SKM-1 (cell line): Measurements from ENCODE around the gene DISC1.

ENCODE experiments used
- DNase-seq: peaks from one replicate; lab custom pipeline; 2025; ENCODE audit not compliant: unreplicated experiment; lab: John Stamatoyannopoulos, UW

Gene DISC1

DNA sequence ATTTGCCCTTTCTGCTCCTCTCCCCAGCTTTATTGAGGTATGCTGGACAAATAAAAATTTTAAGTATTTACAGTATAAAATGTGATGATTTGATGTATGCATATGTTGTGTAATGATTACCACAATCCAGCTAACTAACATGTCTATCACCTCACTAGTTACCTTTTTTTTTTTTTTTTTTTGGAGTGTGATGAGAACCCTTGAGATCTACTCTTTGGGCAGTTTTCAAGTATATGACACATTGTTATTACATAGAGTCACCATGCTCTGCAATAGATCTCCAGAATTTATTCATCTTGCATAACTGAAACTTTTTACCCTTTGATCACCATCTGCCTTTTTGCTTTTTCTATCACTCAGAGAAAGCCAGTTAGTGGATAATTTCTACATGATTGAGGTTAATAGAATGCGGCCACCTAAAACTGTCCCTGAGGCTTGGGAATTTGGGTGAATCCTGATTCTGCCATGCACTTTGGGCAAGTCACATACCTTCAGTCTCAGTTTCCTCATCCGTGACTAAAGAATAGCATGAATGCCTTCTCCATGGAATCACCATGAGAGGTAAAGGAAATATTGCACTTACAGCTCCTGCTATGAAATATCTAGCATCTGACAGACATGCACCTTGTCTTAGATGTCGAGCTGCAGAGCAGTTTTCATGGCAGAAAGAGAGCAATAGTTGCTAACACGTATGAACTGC lies 295.2 kb downstream of the DISC1 start:
- no peak for DNase-seq

DNA sequence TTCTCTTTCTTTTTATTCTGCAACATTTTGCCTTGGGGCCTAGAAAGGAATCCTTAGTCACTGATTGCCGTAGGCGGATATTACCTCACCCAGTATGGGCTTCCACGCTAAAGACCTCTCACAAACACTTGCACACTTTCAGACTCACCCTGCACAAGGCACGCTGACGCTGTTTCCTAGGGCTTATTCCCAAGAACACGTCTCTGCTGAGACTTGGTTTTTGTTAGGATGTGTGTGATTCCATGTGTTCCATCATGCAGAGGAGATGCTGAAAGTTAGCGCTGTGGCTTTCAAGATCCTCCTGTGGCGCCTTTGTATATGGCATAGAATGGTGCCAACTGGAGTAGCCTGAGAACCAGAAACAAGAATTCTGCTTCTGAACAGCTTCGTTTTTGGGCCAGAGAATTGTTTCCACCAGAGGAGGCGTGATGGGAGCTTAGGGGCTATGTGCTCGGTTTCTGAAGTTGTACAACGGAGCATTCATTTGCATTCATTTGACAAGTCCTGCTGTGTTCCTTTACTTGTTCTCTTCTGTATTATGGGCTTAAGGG lies 297.0 kb downstream of the DISC1 start:
- DNase-seq = no peak

DNA sequence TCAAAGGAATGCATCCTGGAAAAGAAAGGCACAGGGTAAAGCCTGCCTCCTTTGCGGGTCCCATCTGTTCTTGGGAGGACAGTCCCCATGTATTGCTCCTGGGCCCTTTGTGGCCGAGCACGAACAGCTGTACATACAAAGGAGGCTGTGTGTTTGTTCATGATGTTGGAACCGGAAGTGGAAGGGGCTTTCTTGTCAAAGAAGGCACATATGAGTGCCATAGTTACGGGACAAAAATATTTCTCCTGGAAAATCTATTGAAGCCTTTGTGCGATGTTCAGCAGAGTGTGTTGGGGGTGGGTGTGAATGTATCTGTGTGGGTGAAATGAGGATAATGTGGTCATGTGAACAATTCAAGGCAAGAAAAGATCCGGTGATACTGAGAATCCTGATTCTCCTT lies 297.6 kb downstream of the DISC1 start:
- no peak for DNase-seq

DNA sequence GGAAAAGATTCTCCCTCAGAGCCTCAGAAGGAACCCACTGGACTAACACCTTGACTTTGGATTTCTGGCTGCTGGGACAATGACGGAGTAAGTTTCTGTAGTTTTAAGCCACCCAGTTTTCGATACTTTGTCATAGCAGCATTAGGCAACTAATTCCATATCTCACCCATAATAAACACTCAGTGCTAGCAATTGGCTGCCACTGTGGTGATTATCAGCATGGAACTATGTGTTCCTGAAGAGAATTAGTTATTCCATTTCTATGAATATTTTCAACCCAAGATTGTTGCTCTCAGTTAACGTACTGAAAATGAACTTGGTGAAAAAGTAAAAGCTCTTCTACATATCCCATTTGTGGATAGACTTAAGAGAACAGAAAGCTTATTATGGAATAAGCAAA lies 299.3 kb downstream of the DISC1 start:
- DNase-seq = no peak

DNA sequence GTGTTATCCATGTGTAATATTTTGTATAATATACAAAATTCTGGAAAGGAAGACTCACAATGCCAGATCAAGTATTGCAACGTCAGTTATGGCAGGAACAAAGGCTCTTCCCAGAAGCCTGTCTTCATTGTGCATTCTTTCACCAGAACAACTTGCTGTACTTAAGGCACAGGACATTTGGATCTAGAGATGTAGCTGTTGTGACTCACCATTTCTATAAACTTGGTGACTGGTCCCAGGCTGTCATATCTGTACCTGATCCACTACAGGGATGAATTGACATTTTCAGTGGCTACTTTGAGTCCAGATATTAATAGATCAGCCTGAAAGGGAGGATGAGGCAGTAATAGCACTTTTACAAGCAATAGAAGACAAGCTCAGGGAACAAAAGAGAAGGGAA lies 299.8 kb downstream of the DISC1 start:
- DNase-seq = no peak

DNA sequence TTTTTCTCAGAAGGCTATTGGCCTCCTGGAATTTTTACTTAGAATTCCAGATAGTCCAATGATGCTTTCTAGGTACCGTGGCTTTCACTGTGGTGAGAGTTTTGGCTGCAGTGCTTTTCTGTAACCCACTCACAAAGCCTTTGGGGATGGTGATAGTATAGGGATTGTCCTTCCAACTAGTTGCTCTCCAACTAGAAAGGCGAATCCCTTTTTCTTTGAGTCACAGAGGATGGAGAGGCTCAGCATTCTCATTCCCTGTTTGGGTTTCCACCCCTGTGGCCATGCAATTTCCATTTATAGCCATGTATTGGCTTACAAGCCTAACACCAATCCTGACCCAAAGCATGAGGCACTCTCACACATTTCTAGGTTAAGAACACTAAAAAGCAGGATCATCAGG lies 300.3 kb downstream of the DISC1 start:
- no peak for DNase-seq

DNA sequence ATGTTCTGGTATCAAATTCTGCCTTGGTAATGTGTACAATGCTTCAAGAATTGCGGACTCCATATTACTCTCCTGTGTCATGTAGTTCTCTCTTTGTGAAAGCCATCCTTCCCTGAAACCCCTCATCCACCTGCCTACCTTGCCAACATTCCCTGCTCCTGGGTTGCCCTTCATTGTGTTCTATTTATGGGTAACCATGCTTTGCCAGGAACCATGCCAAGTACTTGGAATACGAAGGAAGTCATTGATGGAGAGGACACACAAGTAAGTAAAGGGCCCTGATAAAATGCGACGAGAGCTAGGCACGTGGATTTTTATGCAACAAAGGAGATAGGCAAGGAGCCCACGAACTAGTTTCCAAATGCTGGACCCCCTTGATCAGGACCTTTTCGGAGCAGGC lies 300.8 kb downstream of the DISC1 start:
- no peak for DNase-seq

DNA sequence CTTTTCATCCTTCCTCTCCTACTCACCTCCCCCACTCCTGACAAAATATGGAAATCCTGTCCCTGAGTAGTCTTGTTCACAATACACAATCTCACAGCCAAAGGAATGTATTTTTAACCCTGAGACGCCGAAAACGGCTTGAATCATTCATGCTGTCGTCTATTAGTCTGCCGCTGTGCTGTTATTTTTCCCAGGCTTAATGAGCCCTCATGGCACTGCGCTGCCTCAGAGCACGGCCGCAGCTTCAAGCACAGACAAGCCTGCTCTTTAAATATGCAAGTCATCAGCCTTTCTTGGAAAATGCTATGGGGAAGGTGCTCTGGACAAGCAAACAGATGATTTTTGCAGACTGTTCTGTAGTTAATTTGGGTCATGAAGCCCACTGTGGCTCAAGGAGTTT lies 302.7 kb downstream of the DISC1 start:
- no peak for DNase-seq

DNA sequence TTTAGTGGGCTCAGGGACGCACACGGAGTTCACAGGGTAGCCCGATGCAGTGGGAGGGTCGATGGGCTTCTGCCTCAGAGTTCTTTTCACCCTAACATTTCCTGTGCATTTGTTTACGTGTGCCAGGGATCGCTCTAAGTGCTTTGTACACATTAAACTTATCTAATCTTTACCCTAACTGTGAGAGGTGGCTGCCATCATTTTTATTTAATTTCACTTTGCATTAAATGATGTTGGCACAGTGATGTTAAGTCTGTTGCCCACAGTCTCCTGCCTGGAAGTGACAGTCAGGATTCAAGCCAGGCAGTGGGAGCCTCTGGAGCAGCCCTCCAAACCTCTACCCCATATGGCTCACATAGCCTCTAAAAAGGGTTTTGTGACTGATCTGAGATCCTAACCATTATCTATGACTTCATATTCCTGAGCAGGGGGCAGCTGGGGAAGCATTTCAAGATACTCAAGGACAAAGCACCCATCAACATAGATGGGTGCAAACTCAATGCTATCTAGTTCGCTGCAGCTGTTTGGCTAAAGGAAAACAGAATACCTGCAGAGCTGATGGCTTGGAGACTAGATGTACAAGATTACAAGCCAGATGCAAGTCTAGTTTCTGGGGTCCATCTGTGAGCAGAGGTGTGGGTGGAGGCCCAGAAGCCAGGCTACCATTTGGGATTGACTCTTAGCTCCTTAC lies 303.8 kb downstream of the DISC1 start:
- no peak for DNase-seq

DNA sequence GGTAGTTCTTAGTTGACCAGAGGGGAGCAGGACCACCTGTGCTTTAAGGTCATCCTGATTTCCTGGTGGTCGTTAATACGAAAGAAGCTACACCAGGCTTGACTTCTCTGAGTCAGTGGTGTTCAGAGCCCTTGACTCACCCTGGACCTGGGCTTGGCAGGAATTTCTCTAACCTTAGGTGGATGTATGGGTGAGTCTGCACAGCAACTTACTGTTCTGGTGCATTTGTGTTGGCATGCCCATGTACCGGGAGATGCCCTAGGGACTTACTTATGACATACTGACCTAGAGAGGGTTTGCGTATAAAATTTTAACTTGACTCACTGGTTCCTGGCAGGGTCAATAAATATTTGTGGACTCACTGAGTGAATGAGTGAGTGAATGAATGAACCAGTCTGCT lies 304.6 kb downstream of the DISC1 start:
- DNase-seq = no peak

DNA sequence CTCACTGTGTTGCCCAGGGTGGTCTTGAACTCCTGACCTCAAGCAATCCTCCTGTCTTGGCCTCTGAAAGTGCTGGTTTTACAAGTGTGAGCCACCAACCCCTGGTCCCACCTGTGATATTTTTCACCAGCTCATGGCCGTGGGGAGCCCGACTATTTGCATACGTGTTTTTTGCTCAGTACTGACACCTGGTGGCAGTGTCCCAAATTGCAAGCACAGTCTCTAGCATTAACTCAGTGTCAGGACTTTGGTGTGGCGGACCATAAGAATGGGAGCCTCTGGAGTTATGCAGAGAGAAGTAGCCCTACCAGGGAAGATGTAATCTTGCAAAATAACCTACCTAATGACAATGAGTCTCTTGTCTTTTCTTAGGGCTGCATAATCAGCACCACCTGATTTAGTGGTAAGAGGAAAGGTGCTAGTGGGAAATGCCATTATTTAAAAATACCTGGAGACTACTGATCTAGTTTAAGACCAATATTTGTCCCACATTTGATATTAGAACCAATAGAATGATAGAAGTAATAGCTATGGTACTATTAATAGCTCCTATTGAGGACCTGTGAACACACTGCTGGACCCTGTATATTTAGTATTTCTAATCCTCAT lies 305.4 kb downstream of the DISC1 start:
- DNase-seq = peak; percentile 7

DNA sequence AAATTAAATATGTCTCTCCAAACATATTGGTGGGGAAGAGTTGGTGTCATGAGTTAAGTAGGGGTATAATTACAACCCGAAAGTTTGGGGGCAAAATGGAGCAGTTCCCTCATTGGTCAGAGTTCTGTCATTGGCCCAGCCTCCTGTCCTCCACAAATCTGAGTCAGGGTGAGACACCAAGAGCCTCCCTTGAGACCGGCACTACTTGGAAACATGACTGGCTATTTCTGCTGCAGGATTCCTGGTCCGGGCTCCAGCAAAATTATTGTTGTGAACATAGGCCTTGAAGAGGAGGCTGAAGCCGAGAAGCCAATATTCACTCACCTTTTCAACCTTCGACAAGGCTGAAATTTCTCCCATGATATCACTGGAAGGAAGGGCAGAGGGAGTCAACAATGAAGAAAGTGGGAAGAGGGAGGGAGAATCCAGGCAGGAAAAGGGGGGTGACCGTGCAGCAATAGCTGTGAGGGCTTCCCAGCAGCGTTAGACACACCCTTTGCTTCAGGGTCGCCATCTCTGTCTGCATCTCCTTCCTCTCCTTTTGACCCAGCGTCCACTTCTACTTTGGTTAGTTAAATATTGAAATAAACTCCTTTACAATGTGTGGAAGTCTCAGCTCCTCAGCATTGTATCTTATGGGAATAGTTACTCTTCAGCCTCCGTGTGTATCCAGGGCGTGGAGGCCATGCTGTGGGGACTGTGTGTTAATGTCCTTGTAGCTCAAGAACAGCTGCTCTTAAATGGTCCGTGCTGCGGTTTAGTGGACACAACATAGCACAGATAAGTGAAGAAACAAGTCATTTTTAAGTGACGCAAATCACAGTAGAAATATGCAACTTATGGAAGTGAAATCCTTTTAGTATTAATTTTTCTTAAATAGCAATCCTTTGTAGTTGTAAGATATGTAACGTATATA lies 307.4 kb downstream of the DISC1 start:
- no peak for DNase-seq

DNA sequence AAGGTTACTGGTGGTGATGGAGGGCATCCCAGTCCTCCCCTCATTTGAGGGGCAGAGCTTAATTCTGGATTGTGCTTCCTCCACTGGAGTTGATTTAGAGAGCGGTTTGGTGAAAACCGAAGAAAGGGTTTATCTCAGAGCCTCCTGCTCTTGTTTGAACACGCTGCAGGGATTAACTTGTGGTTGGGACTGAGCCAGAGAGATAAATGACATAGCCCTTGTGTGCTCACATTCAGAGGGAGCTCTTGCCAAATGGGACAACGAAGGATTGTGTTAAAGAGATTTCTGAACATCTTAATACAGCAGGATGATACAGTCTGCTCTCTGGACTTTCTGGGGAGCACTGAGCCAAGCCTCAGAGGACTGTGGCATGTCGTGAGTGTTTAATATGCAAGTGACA lies 308.2 kb downstream of the DISC1 start:
- DNase-seq = no peak

DNA sequence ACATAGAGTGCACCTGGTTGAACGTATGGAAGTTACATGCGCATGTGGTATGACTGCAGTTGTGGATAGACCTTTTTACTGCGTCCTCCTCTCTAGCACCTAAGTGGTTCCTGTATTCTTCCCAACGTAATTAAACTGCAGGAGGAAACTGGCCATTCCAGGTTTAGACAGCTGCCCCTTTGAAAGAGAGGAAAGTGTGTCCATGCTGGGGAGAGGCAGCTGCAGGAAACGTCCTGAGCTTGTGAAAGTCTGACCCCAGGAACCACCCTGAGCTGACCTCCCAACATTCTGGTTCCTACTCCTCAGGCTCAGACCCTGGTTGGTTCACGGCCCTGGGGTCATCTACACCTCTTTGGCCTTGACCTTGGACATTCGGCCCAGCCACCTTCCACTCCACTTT lies 309.3 kb downstream of the DISC1 start:
- DNase-seq = no peak

DNA sequence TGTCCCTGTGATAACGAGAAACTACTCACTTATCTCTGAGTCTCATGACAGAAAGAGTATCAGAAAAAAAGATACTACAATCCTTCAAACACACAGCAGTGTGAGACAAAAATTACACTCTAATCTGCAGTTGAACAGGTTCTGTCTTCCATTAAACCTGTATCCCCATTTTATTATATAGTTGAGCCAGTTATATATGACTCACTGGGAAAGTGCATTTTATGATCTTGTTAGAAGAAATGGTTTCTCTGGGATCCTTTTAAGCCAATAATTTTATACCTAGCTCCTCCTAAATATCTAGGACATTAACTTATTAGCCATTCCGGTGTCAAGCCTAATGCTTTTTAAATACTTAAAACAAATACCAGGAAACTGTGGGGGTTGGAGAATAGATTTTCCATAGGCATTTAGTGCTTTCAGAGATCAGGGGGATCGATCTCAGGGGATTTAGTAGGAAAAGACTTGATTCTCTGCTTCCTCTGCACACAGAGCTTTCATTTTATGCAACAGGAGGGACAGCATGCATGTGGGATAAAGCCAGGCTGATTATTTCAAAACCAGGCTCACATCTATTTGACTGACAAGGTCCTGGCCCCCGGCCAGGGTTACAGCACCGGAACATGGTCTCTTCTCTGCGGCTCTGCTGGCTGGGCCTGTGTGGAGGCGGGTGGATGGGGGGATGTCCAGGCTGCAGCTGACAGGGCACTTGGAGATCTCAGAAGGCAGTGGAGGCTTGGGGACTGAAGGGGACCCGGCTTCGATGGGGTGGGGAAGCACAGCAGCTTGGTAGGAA lies 310.6 kb downstream of the DISC1 start:
- no peak for DNase-seq

DNA sequence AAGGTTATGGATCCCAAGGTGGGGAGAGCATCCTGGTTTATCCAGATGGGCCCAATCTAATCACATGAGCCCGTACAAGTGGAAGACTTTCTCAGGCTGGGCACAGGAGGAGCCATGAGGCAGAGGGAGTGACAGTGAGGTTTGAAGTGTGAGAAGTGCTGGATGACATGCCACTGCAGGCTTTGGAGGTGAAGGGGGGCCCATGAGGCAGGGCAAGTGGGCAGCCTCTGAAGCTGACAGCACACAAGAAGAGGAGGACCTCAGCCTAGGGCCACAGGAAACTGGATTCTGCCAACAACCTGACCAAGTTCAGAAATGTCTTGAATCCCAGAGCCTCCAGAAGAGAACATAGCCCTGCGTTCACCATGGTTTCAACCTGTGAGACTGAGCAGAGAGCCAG lies 311.6 kb downstream of the DISC1 start:
- DNase-seq = no peak

DNA sequence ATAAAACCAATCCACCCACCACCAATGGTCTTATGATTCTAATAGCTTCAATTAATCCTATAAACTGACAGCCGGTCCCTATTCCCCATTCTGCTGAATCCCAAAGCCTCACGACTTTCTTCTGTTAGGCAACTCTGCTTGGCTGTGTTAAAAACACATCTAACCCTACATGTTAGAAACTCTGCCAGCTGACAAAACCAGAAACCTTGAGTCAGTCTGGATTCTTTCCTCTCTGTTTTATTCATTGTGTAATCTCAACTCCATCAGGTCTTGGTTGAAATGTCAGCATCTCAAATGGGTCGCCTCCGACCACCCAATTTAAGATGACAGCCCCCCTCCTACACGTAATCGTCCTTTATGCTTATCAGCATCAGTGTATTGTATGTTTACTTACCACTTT lies 312.1 kb downstream of the DISC1 start:
- no peak for DNase-seq

DNA sequence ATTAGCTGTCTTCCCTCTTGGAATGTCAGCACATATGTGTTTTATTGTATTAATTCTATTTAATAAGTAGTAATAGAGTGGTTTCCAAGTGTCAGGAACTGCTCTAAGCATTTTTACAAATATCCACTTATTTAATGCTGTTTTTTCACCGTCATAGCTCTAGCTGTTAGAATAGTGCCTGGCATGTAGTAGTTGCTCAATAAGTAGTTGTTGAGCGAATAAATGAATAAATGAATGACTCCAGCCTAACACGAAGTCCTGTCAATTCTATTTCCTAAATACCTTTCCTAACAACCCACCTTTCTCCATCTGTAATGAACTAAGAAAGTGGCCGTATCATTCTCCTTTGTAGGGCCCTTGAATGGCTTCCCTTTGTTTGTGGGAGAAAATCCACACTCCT lies 312.5 kb downstream of the DISC1 start:
- DNase-seq = no peak

DNA sequence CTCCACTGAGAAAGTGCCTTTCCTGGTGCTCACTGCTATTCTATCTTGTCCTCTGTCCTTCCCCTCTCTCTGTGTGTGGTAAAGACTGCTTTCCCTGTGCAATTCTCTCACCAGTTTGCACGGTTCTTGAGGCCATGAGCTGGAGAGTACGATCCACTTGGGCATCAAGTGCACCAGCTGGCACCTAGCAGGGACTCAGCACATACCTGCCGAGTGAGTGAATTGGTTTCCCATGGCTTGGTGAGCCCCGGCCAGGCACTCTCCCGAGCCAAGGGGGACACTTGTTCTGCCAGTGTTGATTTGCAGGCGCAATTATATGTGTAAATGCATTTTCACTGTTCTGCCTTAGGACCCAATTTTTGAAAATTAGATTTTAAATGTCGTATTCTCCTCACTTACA lies 313.5 kb downstream of the DISC1 start:
- no peak for DNase-seq

DNA sequence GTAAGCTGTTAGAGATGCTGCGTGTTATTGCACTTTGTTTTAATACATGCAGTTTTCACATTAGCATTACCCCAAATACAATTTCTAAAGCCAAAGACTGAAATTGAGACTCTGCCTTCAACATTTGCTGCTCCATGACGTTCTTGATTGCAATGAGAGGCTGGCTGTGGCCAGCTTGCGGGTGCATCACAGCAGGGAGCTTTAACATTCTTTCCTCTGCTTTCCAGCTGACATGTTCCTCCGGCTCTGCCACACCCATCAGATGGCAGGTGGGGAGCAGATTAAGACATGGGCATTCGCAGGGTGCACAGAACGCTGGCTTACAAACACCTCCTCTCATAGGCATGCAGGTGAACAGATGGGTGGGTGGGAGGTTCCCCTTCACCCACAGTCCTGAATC lies 314.1 kb downstream of the DISC1 start:
- DNase-seq = no peak
